DND-41 (cell line): Measurements from ENCODE around the gene RHOG.
"Not testable (repeated sequence)": the region's sequence is repeated elsewhere in the genome, so short reads cannot be mapped to it uniquely, and the experiment has no call there.

ENCODE experiments used
- CTCF ChIP-seq: IDR thresholded peaks from 2 replicates; pipeline ENCODE4 v1.5.1; 2012; ENCODE audit warnings: borderline replicate concordance, low read length, moderate library complexity, mild to moderate bottlenecking; ENCODE audit not compliant: poor library complexity, severe bottlenecking; ENCODE audit errors: extremely low read depth
- EZH2 ChIP-seq: IDR thresholded peaks from 3 replicates; pipeline ENCODE4 v1.6.1; 2012; ENCODE audit warnings: borderline replicate concordance, low read depth, mild to moderate bottlenecking, moderate library complexity, low read length, inconsistent platforms; ENCODE audit not compliant: severe bottlenecking

DNA sequence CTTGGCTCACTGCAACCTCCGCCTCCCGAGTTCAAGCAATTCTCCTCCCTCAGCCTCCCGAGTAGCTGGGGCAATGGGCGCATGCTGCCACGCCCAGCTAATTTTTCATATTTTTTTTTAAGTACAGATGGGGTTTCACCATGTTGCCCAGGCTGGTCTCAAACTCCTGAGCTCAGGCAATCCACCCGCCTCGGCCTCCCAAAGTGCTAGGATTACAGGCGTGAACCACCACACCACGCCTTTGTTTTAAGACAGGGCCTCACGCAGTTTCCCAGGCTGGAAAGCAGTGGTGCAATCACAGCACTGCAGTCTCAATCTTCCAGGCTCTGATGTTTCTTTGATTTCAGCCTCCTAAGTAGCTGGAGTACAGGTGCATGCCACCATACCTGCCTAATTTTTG lies 46.4 kb downstream of the RHOG start:
- not testable (repeated sequence) for TF ChIP-seq EZH2, CTCF
